HEK293 (cell line): ENCODE data around the gene SH3PXD2B.

ENCODE experiments used
- CTCF ChIA-PET: fragments of 350-600 bp; formaldehyde crosslinking; extraction: SDS; loops from one replicate; lab custom pipeline; 2021; ENCODE audit warnings: antibody characterized with exemption; lab: Yijun Ruan, JAX
- POLR2A ChIA-PET: fragments of 300-600 bp; formaldehyde crosslinking; extraction: SDS; loops from one replicate; lab custom pipeline; 2020; ENCODE audit warnings: antibody characterized with exemption, inconsistent platforms; lab: Yijun Ruan, JAX
- H3K27ac ChIP-seq: fragments of 200-500 bp; sonication (Bioruptor generic); 2 replicates; pipeline ENCODE4 v1.5.1; 2014; ENCODE audit warnings: low read depth, low read length, control low read depth, inconsistent platforms; ENCODE audit errors: extremely low read depth
- H3K36me3 ChIP-seq, 2 experiments: fragments of 200-500 bp in 1 of 2; sonication (Bioruptor generic) in 1 of 2; 1 replicate in 1 of 2; 2 replicates in 1 of 2; pipeline ENCODE4 v1.5.1; 2014 to 2017; ENCODE audit warnings: inconsistent platforms in 2 of 2, low read length in 2 of 2; ENCODE audit not compliant: control insufficient read depth in 2 of 2, insufficient read depth in 1 of 2
- H3K4me1 ChIP-seq: fragments of 200-500 bp; sonication (Bioruptor generic); 2 replicates; pipeline ENCODE4 v1.5.1; 2014; ENCODE audit warnings: mild to moderate bottlenecking, low read length, inconsistent platforms; ENCODE audit not compliant: control insufficient read depth, insufficient read depth
- H3K4me3 ChIP-seq: 2 replicates; pipeline ENCODE4 v1.5.1; 2011; ENCODE audit warnings: low read depth, mild to moderate bottlenecking, control low read depth, low read length, moderate library complexity
- H3K9me3 ChIP-seq: fragments of 200-500 bp; sonication (Bioruptor generic); 2 replicates; pipeline ENCODE4 v1.5.1; 2014; ENCODE audit warnings: low read depth, low read length, inconsistent platforms; ENCODE audit not compliant: control insufficient read depth, insufficient read depth
- GLIS1 ChIP-seq: fragments of 450-650 bp; formaldehyde crosslinking; IDR thresholded peaks from 2 replicates; pipeline ENCODE4 v1.5.1; 2016; ENCODE audit warnings: missing biosample characterization, missing genetic modification characterization
- PRDM4 ChIP-seq: fragments of 450-650 bp; formaldehyde crosslinking; IDR thresholded peaks from 2 replicates; pipeline ENCODE4 v1.5.1; 2017; ENCODE audit warnings: missing biosample characterization, missing genetic modification characterization
- SALL2 ChIP-seq: fragments of 450-650 bp; formaldehyde crosslinking; IDR thresholded peaks from 2 replicates; pipeline ENCODE4 v1.5.0; 2017; ENCODE audit warnings: missing biosample characterization, mild to moderate bottlenecking, missing genetic modification characterization, borderline replicate concordance
- SP2 ChIP-seq: fragments of 450-650 bp; formaldehyde crosslinking; IDR thresholded peaks from 2 replicates; pipeline ENCODE4 v1.5.1; 2016; ENCODE audit warnings: missing biosample characterization, missing genetic modification characterization
- SP3 ChIP-seq: fragments of 450-650 bp; formaldehyde crosslinking; IDR thresholded peaks from 2 replicates; pipeline ENCODE4 v1.5.1; 2016; ENCODE audit warnings: missing biosample characterization, missing genetic modification characterization
- ZBTB48 ChIP-seq: fragments of 450-650 bp; formaldehyde crosslinking; IDR thresholded peaks from 2 replicates; pipeline ENCODE4 v1.5.1; 2016; ENCODE audit warnings: missing biosample characterization, missing genetic modification characterization
- ZNF19 ChIP-seq: fragments of 450-650 bp; formaldehyde crosslinking; IDR thresholded peaks from 2 replicates; pipeline ENCODE4; 2016; ENCODE audit warnings: missing biosample characterization, missing genetic modification characterization, low read depth
- ZNF280D ChIP-seq: fragments of 450-650 bp; formaldehyde crosslinking; IDR thresholded peaks from 2 replicates; pipeline ENCODE4 v1.5.1; 2016; ENCODE audit warnings: missing biosample characterization, missing genetic modification characterization
- ZNF354C ChIP-seq: fragments of 450-650 bp; formaldehyde crosslinking; IDR thresholded peaks from 2 replicates; pipeline ENCODE4 v1.5.1; 2016; ENCODE audit warnings: missing biosample characterization, missing genetic modification characterization, low read depth, borderline replicate concordance
- ZNF366 ChIP-seq: fragments of 450-650 bp; formaldehyde crosslinking; conservative IDR thresholded peaks from 2 replicates; pipeline ENCODE4 v1.5.1; 2016; ENCODE audit warnings: missing biosample characterization, missing genetic modification characterization
- ZNF621 ChIP-seq: fragments of 450-650 bp; formaldehyde crosslinking; IDR thresholded peaks from 2 replicates; pipeline ENCODE4 v1.5.1; 2017; ENCODE audit warnings: missing biosample characterization, missing genetic modification characterization
- ZXDB ChIP-seq: fragments of 450-650 bp; formaldehyde crosslinking; IDR thresholded peaks from 2 replicates; pipeline ENCODE4 v1.5.1; 2016; ENCODE audit warnings: missing biosample characterization, missing genetic modification characterization
- TF ChIP-seq, protein P1 (sequence below): fragments of 450-650 bp; formaldehyde crosslinking; IDR thresholded peaks from 2 replicates; pipeline ENCODE4 v1.5.0; 2017; ENCODE audit warnings: missing biosample characterization, missing genetic modification characterization, borderline replicate concordance
- TF ChIP-seq, protein P2 (sequence below): fragments of 450-650 bp; formaldehyde crosslinking; IDR thresholded peaks from 2 replicates; pipeline ENCODE4 v1.5.1; 2016; ENCODE audit warnings: missing biosample characterization, missing genetic modification characterization
- TF ChIP-seq, protein P3 (sequence below): fragments of 450-650 bp; formaldehyde crosslinking; IDR thresholded peaks from 2 replicates; pipeline ENCODE4 v1.5.1; 2016; ENCODE audit warnings: missing biosample characterization, missing genetic modification characterization

SH3PXD2B gene

GRCh38 chr5:172436078-172436878 lies 18.0 kb downstream of the SH3PXD2B start:
- ChIA-PET CTCF (interaction anchor here (0.6 to 7.1 kb wide), 6 partner anchors 11 to 1057 kb away, joined by 3 to 67 read pairs (median 4); no protein-coding TSS in a partner anchor), POLR2A (interaction anchor here (0.5 to 1.9 kb wide), 2 partner anchors 81 to 448 kb away, joined by 3 to 5 read pairs; no protein-coding TSS in a partner anchor)
- Histone ChIP-seq H3K9me3 (no peaks in the 10 kb centered on the region), H3K4me1 (peaks cover 13% of the 10 kb centered on the region), H3K4me3 (no peak overlapping the region), H3K36me3 (no peaks in the 10 kb centered on the region), H3K27ac (no peak overlapping the region)
- TF ChIP-seq, protein P1, sequence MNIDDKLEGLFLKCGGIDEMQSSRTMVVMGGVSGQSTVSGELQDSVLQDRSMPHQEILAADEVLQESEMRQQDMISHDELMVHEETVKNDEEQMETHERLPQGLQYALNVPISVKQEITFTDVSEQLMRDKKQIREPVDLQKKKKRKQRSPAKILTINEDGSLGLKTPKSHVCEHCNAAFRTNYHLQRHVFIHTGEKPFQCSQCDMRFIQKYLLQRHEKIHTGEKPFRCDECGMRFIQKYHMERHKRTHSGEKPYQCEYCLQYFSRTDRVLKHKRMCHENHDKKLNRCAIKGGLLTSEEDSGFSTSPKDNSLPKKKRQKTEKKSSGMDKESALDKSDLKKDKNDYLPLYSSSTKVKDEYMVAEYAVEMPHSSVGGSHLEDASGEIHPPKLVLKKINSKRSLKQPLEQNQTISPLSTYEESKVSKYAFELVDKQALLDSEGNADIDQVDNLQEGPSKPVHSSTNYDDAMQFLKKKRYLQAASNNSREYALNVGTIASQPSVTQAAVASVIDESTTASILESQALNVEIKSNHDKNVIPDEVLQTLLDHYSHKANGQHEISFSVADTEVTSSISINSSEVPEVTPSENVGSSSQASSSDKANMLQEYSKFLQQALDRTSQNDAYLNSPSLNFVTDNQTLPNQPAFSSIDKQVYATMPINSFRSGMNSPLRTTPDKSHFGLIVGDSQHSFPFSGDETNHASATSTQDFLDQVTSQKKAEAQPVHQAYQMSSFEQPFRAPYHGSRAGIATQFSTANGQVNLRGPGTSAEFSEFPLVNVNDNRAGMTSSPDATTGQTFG, result no peak
- TF ChIP-seq ZBTB48 (tag by site-specific recombination), result no peak
- TF ChIP-seq ZNF621 (tag by site-specific recombination), result no peak
- no peak for TF ChIP-seq ZNF280D (tag by site-specific recombination)
- no peak for TF ChIP-seq ZNF19
- TF ChIP-seq GLIS1 (tag by site-specific recombination), result no peak
- no peak for TF ChIP-seq ZXDB (tag by site-specific recombination)
- TF ChIP-seq SP2 (tag by site-specific recombination), result no peak
- no peak for TF ChIP-seq PRDM4 (tag by site-specific recombination)
- TF ChIP-seq, protein P2, sequence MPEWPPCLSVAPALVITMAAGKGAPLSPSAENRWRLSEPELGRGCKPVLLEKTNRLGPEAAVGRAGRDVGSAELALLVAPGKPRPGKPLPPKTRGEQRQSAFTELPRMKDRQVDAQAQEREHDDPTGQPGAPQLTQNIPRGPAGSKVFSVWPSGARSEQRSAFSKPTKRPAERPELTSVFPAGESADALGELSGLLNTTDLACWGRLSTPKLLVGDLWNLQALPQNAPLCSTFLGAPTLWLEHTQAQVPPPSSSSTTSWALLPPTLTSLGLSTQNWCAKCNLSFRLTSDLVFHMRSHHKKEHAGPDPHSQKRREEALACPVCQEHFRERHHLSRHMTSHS (tag by site-specific recombination), result no peak
- TF ChIP-seq SP3, result no peak
- TF ChIP-seq SALL2 (tag by site-specific recombination), result no peak
- no peak for TF ChIP-seq ZNF366 (tag by site-specific recombination)
- TF ChIP-seq ZNF354C (tag by site-specific recombination), result no peak
- TF ChIP-seq, protein P3, sequence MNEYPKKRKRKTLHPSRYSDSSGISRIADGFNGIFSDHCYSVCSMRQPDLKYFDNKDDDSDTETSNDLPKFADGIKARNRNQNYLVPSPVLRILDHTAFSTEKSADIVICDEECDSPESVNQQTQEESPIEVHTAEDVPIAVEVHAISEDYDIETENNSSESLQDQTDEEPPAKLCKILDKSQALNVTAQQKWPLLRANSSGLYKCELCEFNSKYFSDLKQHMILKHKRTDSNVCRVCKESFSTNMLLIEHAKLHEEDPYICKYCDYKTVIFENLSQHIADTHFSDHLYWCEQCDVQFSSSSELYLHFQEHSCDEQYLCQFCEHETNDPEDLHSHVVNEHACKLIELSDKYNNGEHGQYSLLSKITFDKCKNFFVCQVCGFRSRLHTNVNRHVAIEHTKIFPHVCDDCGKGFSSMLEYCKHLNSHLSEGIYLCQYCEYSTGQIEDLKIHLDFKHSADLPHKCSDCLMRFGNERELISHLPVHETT (tag by site-specific recombination), result no peak
